A673 (cell line): Measurements from ENCODE around the gene DNAJB4. TPM values are rescaled to one million over a fixed set of nuclear protein-coding genes. Genes with fewer than 3 reads are reported as not detected.

Experiments used
- BruUV-seq: library from RNA; stranded (reverse); fragments of 400-500 nt; replicated peaks from 2 replicates; lab custom pipeline; 2021; lab: Mats Ljungman, UMichigan
- CTCF ChIA-PET: fragments of 300-600 bp; sonication (Branson Sonifier 250); formaldehyde crosslinking; loops from one replicate; lab custom pipeline; 2022; ENCODE audit warnings: antibody characterized with exemption; lab: Charles Lee
- POLR2A ChIA-PET: fragments of 300-600 bp; sonication (Branson Sonifier 250); formaldehyde crosslinking; loops from one replicate; lab custom pipeline; 2022; ENCODE audit warnings: antibody characterized with exemption; ENCODE audit not compliant: low non-redundant PET; lab: Charles Lee
- DNase-seq: peaks from one replicate; pipeline ENCODE4 v3.0.0-alpha.2; 2015; ENCODE audit warnings: low spot score
- H3K27ac ChIP-seq: fragments of 200-600 bp; sonication (generic); 2 replicates; pipeline ENCODE4 v1.5.1; 2016; ENCODE audit warnings: mixed run types, low read depth, mild to moderate bottlenecking, mixed read lengths, antibody characterized with exemption, low read length; ENCODE audit not compliant: poor library complexity, severe bottlenecking
- H3K27me3 ChIP-seq: fragments of 200-600 bp; sonication (generic); replicated peaks from 2 replicates; pipeline ENCODE4 v1.6.1; 2017; ENCODE audit warnings: mixed run types, low read depth, mild to moderate bottlenecking, mixed read lengths, antibody characterized with exemption, low read length; ENCODE audit not compliant: insufficient read depth, poor library complexity
- H3K36me3 ChIP-seq: fragments of 200-600 bp; sonication (generic); 2 replicates; pipeline ENCODE4 v1.6.1; 2016; ENCODE audit warnings: mixed run types, mild to moderate bottlenecking, mixed read lengths, antibody characterized with exemption, low read length; ENCODE audit not compliant: insufficient read depth, poor library complexity, severe bottlenecking
- H3K4me1 ChIP-seq: fragments of 200-600 bp; sonication (generic); 2 replicates; pipeline ENCODE4 v1.6.1; 2017; ENCODE audit warnings: mixed run types, mild to moderate bottlenecking, mixed read lengths, antibody characterized with exemption, low read length; ENCODE audit not compliant: insufficient read depth, poor library complexity, severe bottlenecking
- H3K4me3 ChIP-seq: fragments of 200-600 bp; sonication (generic); 2 replicates; pipeline ENCODE4 v1.5.1; 2016; ENCODE audit warnings: low read depth, mixed run types, mild to moderate bottlenecking, mixed read lengths, low read length; ENCODE audit not compliant: poor library complexity, severe bottlenecking
- H3K9me3 ChIP-seq: fragments of 200-600 bp; sonication (generic); 2 replicates; pipeline ENCODE4 v1.6.1; 2016; ENCODE audit warnings: mixed run types, low read depth, mild to moderate bottlenecking, mixed read lengths, antibody characterized with exemption, low read length; ENCODE audit not compliant: poor library complexity, severe bottlenecking
- EZH2 ChIP-seq: fragments of 200-600 bp; sonication (generic); IDR thresholded peaks from 2 replicates; pipeline ENCODE4 v1.6.1; 2017; ENCODE audit warnings: borderline replicate concordance, low read depth, mild to moderate bottlenecking, mixed read lengths, antibody characterized with exemption, low read length; ENCODE audit not compliant: poor library complexity, severe bottlenecking
- intact Hi-C: fragments of 100-400 bp; cut with micrococcal nuclease; formaldehyde crosslinking; loops from one replicate; pipeline ENCODE4 v1.10.0; 2022; ENCODE audit not compliant: unreplicated experiment
- total RNA-seq: library from RNA; stranded (reverse); gene quantifications from 2 replicates; pipeline ENCODE4 v1.2.3, GENCODE V29; 2021
- TF ChIP-seq, protein P1 (sequence below): fragments of 300-800, 200-600 bp; sonication (generic); conservative IDR thresholded peaks from 2 replicates; pipeline ENCODE4 v1.5.1; 2017; ENCODE audit warnings: low read depth, mild to moderate bottlenecking, antibody characterized with exemption, low read length, moderate library complexity, mixed read lengths

DNAJB4 gene
- total RNA-seq, 1 experiment from 2014 or later = 34.5 TPM

DNA sequence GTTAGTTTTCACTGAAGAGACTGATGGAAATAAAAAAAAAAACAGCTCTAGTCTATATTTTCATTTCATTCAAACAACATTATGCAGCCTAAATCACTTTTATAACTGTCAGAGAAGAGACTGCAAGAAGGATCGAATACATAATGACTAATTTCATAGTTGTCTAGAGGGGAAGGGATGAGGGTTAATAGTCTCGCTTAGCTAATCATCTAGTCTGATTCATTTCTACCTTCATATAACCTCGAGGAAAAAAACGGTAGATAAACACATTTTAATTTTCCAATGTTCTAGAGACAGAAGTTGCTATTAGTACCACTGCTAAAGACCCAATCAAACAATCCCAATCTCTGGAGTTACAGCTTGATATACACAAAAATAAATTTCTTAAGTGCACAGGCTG lies 29.4 kb upstream of the DNAJB4 start:
- no peaks in the 10 kb centered on the region for H3K9me3 ChIP-seq
- no peak for DNase-seq
- peaks cover 44% of the 10 kb centered on the region for H3K36me3 ChIP-seq
- ChIA-PET CTCF (no interaction called here), POLR2A (interaction anchor here (0.6 to 0.7 kb wide), 2 partner anchors 30 to 33 kb away, joined by 3 to 6 read pairs; no protein-coding TSS in a partner anchor)
- intact Hi-C loops = no loop called here
- H3K27me3 ChIP-seq = no peaks in the 10 kb centered on the region
- H3K4me1 ChIP-seq = peaks cover 23% of the 10 kb centered on the region
- TF ChIP-seq EZH2 = no peak
- TF ChIP-seq, protein P1, sequence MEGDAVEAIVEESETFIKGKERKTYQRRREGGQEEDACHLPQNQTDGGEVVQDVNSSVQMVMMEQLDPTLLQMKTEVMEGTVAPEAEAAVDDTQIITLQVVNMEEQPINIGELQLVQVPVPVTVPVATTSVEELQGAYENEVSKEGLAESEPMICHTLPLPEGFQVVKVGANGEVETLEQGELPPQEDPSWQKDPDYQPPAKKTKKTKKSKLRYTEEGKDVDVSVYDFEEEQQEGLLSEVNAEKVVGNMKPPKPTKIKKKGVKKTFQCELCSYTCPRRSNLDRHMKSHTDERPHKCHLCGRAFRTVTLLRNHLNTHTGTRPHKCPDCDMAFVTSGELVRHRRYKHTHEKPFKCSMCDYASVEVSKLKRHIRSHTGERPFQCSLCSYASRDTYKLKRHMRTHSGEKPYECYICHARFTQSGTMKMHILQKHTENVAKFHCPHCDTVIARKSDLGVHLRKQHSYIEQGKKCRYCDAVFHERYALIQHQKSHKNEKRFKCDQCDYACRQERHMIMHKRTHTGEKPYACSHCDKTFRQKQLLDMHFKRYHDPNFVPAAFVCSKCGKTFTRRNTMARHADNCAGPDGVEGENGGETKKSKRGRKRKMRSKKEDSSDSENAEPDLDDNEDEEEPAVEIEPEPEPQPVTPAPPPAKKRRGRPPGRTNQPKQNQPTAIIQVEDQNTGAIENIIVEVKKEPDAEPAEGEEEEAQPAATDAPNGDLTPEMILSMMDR = no peak
- no peak overlapping the region for H3K27ac ChIP-seq
- BruUV-seq = no TSS peak
- H3K4me3 ChIP-seq = peak overlapping the region; percentile 78

DNA sequence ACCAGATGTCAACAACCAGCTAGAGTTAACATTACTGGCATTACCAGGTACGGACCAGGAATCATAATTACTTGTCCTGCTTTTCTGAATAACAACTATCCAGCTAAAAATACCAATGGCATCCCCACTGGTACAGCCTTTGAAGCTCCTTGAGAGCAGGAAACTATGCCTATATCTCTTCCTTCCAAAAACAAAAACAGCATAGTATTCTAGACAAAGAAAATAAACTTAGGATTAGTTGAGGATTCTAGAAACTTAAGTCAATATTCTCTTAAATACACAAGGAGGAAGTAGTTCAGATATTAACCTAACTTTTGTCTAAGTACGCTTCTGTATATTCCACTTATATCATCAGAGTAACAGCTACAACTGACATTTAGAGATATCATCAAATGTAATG lies 28.8 kb upstream of the DNAJB4 start:
- intact Hi-C loops = loop anchor here (1.0 kb wide), 1 partner anchor 138 kb away; no protein-coding TSS in a partner anchor
- BruUV-seq = TSS peak; percentile 0
- H3K4me3 ChIP-seq = peak overlapping the region; percentile 78
- H3K27ac ChIP-seq = no peak overlapping the region
- no peak for DNase-seq
- H3K27me3 ChIP-seq = no peaks in the 10 kb centered on the region
- no peaks in the 10 kb centered on the region for H3K9me3 ChIP-seq
- TF ChIP-seq EZH2 = no peak
- TF ChIP-seq, protein P1 = no peak
- peaks cover 39% of the 10 kb centered on the region for H3K36me3 ChIP-seq
- CTCF ChIA-PET = no interaction called here
- H3K4me1 ChIP-seq = peaks cover 28% of the 10 kb centered on the region
- POLR2A ChIA-PET = interaction anchor here (0.6 to 0.7 kb wide), 2 partner anchors 30 to 32 kb away, joined by 3 to 6 read pairs; no protein-coding TSS in a partner anchor

DNA sequence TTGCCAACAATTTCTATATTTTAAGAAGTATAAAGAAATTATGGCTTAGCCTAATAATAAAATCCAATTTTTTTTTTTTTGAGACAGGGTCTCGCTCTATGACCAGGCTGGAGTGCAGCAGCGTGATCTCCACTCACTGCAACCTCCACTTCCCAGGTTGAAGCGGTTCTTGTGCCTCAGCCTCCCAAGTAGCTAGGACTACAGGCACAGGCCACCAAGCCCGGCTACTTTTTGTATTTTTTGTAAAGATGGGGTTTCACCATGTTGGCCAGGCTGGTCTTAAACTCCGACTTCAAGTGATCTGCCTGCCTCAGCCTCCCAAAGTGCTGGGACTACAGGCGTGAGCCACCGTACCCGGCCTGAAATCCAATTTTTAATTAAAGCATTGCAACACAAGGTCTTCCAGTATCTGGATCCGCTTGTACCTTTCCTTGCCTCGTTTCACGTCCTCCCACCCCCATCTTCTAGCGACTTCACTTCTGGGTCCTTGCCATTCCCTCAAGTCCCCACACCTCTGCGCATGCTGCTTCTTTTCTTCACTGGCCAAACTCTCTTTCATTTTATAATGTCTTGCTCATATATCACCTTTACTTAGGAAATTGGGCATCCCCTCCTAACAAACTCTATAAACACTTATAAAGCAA lies 28.2 kb upstream of the DNAJB4 start:
- Histone ChIP-seq H3K9me3 (no peaks in the 10 kb centered on the region), H3K4me3 (peak overlapping the region; percentile 78), H3K27me3 (no peaks in the 10 kb centered on the region), H3K27ac (no peak overlapping the region), H3K4me1 (peaks cover 33% of the 10 kb centered on the region), H3K36me3 (peaks cover 33% of the 10 kb centered on the region)
- POLR2A ChIA-PET = no interaction called here
- TF ChIP-seq EZH2 = no peak
- TF ChIP-seq, protein P1 = no peak
- peak; percentile 15 for DNase-seq
- CTCF ChIA-PET = no interaction called here
- intact Hi-C loops = loop anchor here (1.0 kb wide), 1 partner anchor 138 kb away; no protein-coding TSS in a partner anchor
- BruUV-seq = no TSS peak
